Stimulated activated CD4-positive, alpha-beta T cell treated with anti-CD3 and anti-CD28 coated beads, Interleukin-1b, Interleukin-23, amount 100 ng/mL, for 4 hours (primary cell): ENCODE data around the gene SLC1A7.
"Not testable (repeated sequence)": the region's sequence is repeated elsewhere in the genome, so short reads cannot be mapped to it uniquely, and the experiment has no call there.

Source experiments
- DNase-seq, 2 donors: peaks; one replicate each; pipeline ENCODE4 v3.0.0-alpha.2; 2020; ENCODE audit warnings: low read depth in 2 of 2

The SLC1A7 gene

DNA sequence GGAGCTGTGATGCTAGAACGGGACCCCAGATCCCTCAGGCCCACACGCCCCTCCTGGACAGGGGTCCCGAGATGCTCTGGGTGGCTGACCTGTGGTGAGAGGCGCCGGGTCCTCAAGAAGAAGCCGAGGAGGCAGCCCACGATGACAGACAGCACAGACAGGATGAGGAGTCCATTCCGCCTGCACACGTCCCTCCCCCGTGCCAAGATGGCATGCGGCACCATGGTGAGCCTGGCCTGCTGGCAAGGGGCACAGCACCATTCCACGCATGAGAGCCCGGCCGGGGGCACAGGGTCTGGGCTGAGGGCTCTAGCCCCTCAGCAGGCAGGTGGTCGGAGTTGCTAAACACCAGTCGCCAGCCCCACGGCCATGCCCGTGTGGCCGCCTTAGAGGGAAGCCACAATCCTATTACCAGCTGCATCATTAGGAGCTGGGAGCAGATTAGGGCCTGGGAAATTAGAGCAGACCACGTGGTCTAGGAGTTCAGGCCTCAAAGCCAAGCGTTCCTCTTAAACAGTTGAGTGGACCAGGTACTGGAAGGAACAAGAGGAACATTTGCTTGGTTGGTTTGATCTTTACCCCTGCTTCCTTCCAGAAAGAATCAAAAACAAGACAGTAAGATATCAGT lies at the start of gene SLC1A7:
TSS of gene SLC1A7 (minus strand) at position 413 of the 628 bp plus-strand sequence. CDS start at position 224, 189 bp downstream.
- DNase-seq = no peak

DNA sequence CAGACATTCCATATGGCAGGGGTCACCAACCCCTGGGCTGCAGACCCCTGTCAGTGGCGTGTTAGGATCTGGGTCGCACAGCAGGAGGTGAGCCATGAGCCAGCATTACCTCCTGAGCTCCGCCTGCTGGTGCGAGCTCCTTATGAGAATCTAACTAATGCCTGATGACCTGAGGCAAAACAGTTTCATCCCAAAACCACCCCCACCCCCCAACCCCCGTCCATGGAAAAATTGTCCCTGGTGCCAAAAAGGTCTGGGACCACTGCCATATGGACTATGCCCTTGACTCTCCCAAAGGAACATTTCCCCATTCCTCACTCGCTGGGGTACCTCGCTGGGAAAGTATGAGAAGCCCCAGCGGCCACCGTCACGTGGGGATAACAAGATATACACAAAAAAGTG lies 47.8 kb upstream of the SLC1A7 start:
- DNase-seq = no peak

DNA sequence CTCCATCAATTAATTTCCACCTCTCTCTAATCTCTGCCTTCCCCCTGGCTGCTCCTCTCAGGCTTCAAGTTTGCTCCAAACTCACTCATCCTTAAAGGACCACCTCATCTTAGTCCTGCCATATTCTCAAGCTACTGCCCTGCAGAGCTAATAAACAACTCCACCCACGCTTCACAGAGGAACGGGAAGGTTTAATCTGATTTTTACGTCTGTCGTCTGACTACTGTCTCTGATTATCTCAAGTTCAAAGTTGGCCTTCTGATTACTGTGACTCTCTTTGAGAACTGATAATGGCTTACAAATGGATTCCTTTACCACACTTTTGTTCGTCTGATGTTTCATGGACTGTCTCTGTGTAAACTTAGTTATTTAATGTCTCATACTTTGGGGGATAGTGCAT lies 46.6 kb upstream of the SLC1A7 start:
- DNase-seq = no peak

GRCh38 chr1:53188099-53188498 lies 45.7 kb upstream of the SLC1A7 start:
- DNase-seq = no peak

DNA sequence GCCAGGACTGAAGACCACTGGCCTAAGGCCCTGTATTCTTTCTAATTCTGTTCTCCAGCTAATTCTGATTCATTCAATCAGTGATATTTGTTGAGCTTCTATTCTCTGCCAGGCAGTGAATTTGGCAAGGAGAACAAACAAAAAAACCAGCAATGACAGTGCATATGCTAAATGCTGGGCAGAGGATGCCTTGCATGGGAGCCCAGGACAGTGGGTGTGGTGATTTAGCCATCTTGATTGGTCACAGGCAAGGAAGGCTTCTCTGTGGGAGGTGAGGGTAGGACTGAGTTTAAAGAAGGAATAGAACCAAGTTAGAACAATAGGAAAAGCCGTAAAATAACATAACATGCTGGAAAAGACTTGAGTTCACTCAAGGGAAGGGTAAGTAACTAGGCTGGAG lies 45.0 kb upstream of the SLC1A7 start:
- no peak for DNase-seq

DNA sequence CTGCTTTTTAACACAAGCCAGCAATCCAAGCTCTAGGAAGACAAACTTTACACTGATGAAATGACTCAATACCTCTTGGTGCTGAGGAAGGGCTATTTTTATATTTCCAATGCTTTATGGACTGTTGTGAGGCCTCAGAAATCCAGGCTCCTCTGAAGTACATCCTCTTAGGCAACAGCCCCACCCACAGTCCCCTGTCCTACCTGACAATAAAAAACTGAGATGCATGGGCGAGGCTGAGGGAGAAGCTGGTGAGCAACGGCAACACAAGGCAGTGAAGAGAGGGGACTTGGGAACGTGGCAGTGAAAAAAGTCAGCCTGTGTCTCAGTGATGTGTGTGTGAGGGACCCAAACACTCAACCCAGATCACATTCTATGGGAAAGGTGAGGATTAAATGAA lies 44.1 kb upstream of the SLC1A7 start:
- DNase-seq = no peak

DNA sequence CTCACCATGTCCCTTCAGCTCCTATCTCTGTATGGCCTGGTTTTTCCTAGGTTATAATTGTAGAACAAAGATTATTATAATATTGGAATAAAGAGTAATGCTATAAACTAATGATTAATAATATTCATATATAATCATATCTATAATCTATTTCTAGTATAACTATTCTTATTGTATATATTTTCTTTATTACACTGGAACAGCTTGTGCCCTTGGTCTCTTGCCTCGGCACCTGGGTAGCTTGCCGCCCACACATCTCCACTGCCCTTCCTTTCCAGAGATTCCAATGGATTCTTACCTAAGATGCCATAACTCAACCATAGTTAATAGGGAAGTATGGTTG lies 43.5 kb upstream of the SLC1A7 start:
- DNase-seq = not testable (repeated sequence)

GRCh38 chr1:53183095-53183990 lies 40.9 kb upstream of the SLC1A7 start:
- DNase-seq = no peak

DNA sequence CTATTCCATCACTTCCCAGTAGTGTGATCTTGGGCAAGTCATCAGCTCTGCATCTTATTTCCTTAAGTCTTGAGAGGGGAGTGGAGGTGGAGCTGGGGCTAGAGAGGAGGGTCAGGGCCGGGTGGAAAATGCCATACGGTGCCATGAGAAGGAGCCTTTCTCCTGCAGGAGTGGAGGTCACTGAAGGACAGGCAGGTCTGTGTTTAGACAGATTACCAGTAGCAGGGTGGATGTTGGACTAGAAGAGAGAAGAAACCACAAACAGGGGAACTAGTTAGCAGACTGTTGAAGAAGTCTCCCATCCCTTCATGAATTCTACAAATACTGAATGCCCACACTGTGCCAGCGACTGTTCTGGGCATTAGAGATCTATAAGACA lies 40.3 kb upstream of the SLC1A7 start:
- DNase-seq = no peak

GRCh38 chr1:53182111-53182593 lies 39.7 kb upstream of the SLC1A7 start:
- DNase-seq = peak; percentile 68 to 75

- DNase-seq = no peak
These were observed 38.5 kb upstream of the SLC1A7 start for GRCh38 chr1:53180951-53181350.

GRCh38 chr1:53180226-53180625 lies 37.8 kb upstream of the SLC1A7 start:
- no peak for DNase-seq

DNA sequence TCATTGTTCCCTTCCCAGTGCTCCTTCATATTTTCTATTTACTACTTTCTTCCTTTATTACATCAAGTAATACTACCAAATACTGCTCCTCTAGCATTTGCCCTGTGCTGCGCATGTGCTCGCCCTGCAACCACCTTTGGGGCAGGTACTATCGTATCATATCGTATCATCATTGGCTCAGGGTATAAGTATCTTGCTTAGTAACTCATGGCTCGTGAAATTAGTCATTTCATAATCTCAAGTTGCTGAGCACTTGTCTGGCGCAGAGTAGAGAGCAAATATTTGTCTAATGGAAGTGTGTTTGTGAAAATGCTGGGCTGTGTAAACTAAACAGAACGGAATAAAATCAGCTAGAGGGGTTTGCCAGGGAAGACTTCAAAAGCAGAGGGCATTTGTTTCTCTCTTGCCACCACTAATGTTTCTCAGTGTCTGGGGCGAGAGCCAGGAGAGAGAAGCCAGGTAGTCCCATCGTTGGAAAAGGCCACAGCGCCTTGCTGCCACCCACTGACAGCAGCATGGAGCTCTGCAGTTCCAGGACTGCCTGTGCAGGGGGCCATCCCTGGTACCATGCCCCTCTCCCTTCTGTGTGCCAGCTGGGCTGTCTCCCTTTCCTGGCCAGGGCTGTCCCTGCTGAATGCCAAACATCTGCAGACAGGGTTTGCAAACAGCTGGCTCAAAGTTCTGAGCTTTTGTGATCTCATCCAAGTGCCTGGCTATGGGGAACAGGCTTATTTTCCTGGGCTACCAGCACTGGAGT lies 34.2 kb upstream of the SLC1A7 start:
- no peak for DNase-seq

GRCh38 chr1:53174971-53175913 lies 32.8 kb upstream of the SLC1A7 start:
- no peak for DNase-seq

DNA sequence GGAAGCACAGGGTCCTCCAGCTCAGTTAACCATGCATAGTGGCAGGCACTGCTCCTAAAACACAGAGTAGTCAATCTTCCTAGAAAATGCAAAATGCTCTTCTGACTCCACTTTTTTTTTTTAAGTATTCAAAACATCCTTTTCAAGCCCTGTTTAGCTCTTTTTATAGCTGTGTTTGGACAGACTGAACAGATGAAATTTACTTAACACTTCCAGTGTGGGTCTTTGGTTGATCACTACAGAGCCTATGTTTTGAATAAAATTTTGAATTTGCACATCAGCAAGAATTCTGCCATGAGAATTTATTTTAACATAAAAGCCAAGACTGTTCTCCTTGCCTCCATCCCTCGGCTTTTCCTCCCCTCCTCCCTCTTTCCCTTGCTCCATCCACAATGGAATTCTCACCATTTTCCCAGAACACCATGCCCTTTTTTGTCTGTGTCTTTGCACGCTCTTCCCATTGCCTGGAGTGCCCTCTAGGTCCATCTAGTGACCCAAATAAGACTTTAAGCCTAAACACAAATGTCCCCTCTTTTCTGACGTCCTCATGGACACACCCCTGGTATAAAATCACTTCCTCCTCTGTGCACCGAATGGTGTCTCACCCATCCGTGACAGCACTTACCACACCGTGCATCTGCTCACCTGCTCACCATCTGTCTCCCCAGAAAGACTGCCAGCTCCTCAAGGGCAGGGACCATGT lies 30.1 kb upstream of the SLC1A7 start:
- DNase-seq = no peak

DNA sequence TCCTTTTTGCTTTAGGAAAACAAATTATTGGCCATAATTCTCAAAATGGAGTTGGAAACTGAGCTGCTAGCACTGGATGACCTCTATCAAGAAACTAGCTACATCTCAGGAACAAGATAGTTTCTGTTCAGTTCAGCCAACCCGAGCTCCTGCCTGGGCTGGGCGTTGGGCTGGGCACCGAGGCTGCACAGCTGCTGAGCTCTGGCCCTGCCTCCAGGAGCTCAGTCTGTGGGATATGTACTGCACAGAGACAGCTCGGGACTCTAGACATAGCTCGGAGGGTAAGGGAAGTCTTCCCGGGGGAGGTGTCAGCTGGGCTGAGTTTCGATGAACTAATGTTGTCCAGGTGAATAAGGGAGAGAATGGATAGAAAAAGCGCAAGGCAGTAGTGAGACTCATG lies 24.5 kb upstream of the SLC1A7 start:
- DNase-seq = no peak

GRCh38 chr1:53166366-53166765 lies 23.9 kb upstream of the SLC1A7 start:
- DNase-seq = no peak

DNA sequence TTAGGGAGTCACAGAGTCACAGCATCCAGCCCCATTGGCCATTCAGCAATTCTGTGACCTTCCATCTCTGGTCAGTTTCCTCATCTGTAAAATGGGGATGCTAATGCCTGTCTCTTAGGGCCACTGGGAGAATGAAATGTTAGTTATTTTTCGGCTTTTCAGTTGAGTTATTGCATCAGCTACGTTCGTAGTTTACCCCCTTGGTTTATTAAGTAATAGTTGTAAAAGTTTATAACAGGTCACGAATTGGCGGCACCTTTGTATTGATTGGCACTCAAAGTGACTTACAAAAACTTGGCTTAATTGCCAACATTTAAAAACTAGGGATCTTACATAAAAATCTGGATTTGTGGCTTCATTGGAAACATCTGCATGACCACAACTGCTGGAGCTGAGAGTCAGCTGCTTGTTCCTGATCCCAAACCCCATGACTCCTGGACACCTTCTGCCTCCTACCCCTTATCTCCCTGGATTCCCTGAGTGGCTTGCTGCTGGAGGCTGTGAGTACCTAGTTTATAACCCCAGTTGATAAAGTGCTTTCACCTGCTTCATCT lies 23.0 kb upstream of the SLC1A7 start:
- no peak for DNase-seq

GRCh38 chr1:53163291-53163768 lies 20.9 kb upstream of the SLC1A7 start:
- DNase-seq = no peak

DNA sequence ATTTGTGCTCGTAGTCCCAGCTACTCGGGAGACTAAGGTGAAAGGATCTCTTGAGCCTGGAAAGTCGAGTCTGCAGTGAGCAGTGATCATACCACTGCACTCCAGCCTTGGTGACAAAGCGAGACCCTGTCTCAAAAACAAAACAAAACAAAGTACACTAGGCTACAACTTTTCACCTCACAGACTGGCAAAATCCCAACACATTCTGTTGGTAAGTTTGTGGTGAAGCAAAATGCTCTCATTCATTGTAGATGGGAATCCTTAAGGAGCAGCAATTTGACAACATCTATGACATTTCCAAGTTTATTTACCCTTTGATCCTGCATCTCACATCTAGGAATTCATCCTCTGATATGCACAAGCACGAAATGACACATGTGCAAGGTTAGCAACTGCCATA lies 20.2 kb upstream of the SLC1A7 start:
- DNase-seq = no peak
